Left lung (tissue), 10 donors: ENCODE data around the gene UBE3B. TPM values are rescaled to one million over a fixed set of nuclear protein-coding genes. Genes with fewer than 3 reads are reported as not detected.

Experiments used
- ATAC-seq: fragments of 200-7000 bp; cut with Tn5 transposase; one replicate; pipeline ENCODE4 v1.9.1; 2020; ENCODE audit warnings: moderate library complexity
- DNase-seq, 4 donors: peaks; one replicate each; pipeline ENCODE4 v3.0.0-alpha.2; 2013 to 2020
- H3K27ac ChIP-seq, 2 donors: fragments of 200-600 bp; sonication (generic) in 1 of 2; one replicate each; pipeline versions ENCODE4 v1.5.0 to v1.8.0; 2020 to 2021
- H3K27me3 ChIP-seq, 2 donors: fragments of 200-600 bp; sonication (generic) in 1 of 2; one replicate each; pipeline versions ENCODE4 v1.5.0 to v1.8.0; 2020 to 2021
- H3K36me3 ChIP-seq, 2 donors: fragments of 200-600 bp; sonication (generic) in 1 of 2; one replicate each; pipeline versions ENCODE4 v1.5.0 to v1.8.0; 2020 to 2021
- H3K4me1 ChIP-seq, 2 donors: fragments of 200-600 bp; one replicate each; pipeline ENCODE4 v1.8.0; 2021
- H3K4me3 ChIP-seq, 2 donors: fragments of 200-600 bp; sonication (generic) in 1 of 2; one replicate each; pipeline versions ENCODE4 v1.5.0 to v1.8.0; 2020 to 2021; ENCODE audit warnings: mild to moderate bottlenecking in 1 of 2
- H3K9me3 ChIP-seq, 2 donors: fragments of 200-600 bp; sonication (generic) in 1 of 2; one replicate each; pipeline versions ENCODE4 v1.5.0 to v1.8.0; 2020 to 2021
- intact Hi-C, 2 donors: fragments of 100-400 bp; cut with DNase I; formaldehyde crosslinking; loops; one replicate each; pipeline versions ENCODE4 v1.11.2 to v1.14.2; 2022
- polyA plus RNA-seq, 6 donors: library from polyadenylated mRNA; unstranded; fragments of 120-200 nt; gene quantifications; one replicate each; pipeline ENCODE4 v1.2.1, GENCODE V29; 2013; ENCODE audit not compliant: insufficient read length in 6 of 6
- total RNA-seq, 2 donors: library from RNA; stranded (reverse); fragmentation: NEBNext Ultra II Directional; extraction: Animal tissue kit (Norgen Biotek cat#: 25700); gene quantifications; one replicate each; pipeline ENCODE4 v1.2.1, GENCODE V29; 2021
- TF ChIP-seq, protein P1 (sequence below), 2 donors: fragments of 200-600 bp; sonication (generic) in 1 of 2; IDR thresholded peaks; one replicate each; pipeline versions ENCODE4 v1.5.0 to v1.8.0; 2021; ENCODE audit warnings: antibody characterized with exemption in 2 of 2
- donor health status: DM: no; HTN: yes; CAD: no.
- donor health status: DM: no; HTN: no; CAD: no.

The UBE3B gene
- total and polyA plus RNA-seq, 8 donors: 30.5 to 42.5 (median 34.3) TPM

DNA sequence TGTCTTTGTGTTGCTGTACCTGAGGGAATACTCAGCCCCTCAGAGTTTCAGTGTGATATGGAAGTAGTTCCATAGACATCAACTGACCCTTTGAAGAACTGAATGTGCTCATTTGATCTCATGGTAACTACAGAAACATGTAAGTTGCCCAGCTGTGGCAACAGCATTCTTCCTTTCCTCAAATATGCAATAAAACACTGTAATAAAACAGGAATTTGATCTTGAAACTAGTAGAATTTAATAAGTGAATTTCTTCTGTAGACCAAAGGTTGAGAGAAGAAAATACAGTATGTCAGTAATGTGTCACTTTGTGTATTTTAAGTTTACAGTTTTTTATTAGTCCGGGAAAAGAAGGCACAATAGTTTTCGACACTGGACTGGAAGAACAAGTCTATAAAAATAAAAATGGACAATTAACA is 32.2 kb upstream of the UBE3B start:
- no peak overlapping the region for H3K4me3 ChIP-seq
- ATAC-seq (no peak), DNase-seq (no peak)
- peaks cover 0 to 3% of the 10 kb centered on the region in 2 donors for H3K4me1 ChIP-seq
- H3K36me3 ChIP-seq: peaks cover 0 to 52% of the 10 kb centered on the region in 2 donors
- no peaks in the 10 kb centered on the region for H3K27me3 ChIP-seq
- intact Hi-C loops: no loop called here
- H3K9me3 ChIP-seq: no peaks in the 10 kb centered on the region
- H3K27ac ChIP-seq: peak overlapping the region in 1 of 2 donors; percentile 72
- TF ChIP-seq, protein P1, sequence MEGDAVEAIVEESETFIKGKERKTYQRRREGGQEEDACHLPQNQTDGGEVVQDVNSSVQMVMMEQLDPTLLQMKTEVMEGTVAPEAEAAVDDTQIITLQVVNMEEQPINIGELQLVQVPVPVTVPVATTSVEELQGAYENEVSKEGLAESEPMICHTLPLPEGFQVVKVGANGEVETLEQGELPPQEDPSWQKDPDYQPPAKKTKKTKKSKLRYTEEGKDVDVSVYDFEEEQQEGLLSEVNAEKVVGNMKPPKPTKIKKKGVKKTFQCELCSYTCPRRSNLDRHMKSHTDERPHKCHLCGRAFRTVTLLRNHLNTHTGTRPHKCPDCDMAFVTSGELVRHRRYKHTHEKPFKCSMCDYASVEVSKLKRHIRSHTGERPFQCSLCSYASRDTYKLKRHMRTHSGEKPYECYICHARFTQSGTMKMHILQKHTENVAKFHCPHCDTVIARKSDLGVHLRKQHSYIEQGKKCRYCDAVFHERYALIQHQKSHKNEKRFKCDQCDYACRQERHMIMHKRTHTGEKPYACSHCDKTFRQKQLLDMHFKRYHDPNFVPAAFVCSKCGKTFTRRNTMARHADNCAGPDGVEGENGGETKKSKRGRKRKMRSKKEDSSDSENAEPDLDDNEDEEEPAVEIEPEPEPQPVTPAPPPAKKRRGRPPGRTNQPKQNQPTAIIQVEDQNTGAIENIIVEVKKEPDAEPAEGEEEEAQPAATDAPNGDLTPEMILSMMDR (IDR thresholded peaks at IDR 0.05): no peak

DNA sequence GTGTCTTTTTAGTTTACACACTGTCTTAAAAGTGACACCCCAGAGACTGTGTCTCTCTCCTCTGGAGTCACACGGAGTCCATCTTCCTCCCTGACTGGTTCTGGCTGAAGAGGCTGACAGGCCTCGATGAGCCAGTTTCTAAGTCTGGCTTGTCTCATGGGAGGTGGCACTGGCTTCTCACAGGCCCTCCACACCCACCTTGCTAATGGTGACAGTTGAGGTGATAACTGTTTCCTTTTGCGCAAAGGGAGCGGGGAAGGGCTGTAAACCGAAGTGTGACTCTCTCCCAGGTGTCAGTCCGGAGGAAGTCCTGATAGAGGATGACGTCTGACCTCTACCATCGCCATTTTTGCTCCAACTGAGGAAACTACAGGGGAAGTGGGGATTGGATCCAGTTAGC is 30.6 kb upstream of the UBE3B start:
- Histone ChIP-seq H3K27ac (no peak overlapping the region), H3K4me3 (no peak overlapping the region), H3K9me3 (no peaks in the 10 kb centered on the region), H3K4me1 (peaks cover 0 to 3% of the 10 kb centered on the region in 2 donors), H3K27me3 (no peaks in the 10 kb centered on the region), H3K36me3 (peaks cover 0 to 69% of the 10 kb centered on the region in 2 donors)
- TF ChIP-seq, protein P1 (IDR thresholded peaks at IDR 0.05): no peak
- DNase-seq (no peak), ATAC-seq (no peak)
- intact Hi-C loops: no loop called here

DNA sequence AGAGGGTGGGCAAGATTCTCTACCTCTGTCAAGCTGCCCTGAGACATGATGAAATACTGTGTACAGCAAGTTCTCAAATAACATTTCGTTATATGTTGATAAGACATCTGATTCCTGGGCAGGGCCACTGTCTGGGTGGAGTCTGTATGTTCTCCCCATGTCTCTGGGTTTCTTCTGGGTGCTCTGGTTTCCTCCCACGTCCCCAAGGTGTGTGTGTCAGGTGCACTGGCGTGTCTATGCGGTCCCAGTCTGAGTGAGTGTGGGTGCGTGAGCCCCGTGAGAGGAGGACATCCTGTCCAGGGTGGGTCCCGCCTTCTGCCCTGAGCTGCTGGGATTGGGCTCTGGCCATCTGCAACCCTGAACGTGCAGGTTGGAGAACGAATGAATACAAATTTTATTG is 30.0 kb upstream of the UBE3B start:
- Histone ChIP-seq H3K36me3 (peaks cover 0 to 75% of the 10 kb centered on the region in 2 donors), H3K27ac (no peak overlapping the region), H3K4me3 (no peak overlapping the region), H3K4me1 (peaks cover 0 to 3% of the 10 kb centered on the region in 2 donors), H3K9me3 (no peaks in the 10 kb centered on the region), H3K27me3 (no peaks in the 10 kb centered on the region)
- intact Hi-C loops: no loop called here
- DNase-seq (no peak), ATAC-seq (no peak)
- TF ChIP-seq, protein P1 (IDR thresholded peaks at IDR 0.05): no peak

- Histone ChIP-seq H3K4me3 (no peak overlapping the region), H3K27ac (no peak overlapping the region), H3K27me3 (no peaks in the 10 kb centered on the region), H3K36me3 (peaks cover 0 to 83% of the 10 kb centered on the region in 2 donors), H3K9me3 (no peaks in the 10 kb centered on the region), H3K4me1 (peaks cover 0 to 3% of the 10 kb centered on the region in 2 donors)
- DNase-seq: no peak
- intact Hi-C loops: no loop called here
- TF ChIP-seq, protein P1 (IDR thresholded peaks at IDR 0.05): no peak
- no peak for ATAC-seq
These were observed 29.2 kb upstream of the UBE3B start for GRCh38 chr12:109448272-109448671.

- H3K9me3 ChIP-seq: no peaks in the 10 kb centered on the region
- H3K36me3 ChIP-seq: peaks cover 0 to 89% of the 10 kb centered on the region in 2 donors
- intact Hi-C loops: no loop called here
- H3K27ac ChIP-seq: no peak overlapping the region
- H3K4me1 ChIP-seq: no peaks in the 10 kb centered on the region
- DNase-seq: no peak
- H3K27me3 ChIP-seq: no peaks in the 10 kb centered on the region
- H3K4me3 ChIP-seq: no peak overlapping the region
- no peak for ATAC-seq
- TF ChIP-seq, protein P1 (IDR thresholded peaks at IDR 0.05): no peak
These were observed 28.6 kb upstream of the UBE3B start for GRCh38 chr12:109448707-109449390.
